Activated CD4-positive, alpha-beta T cell treated with anti-CD3 and anti-CD28 coated beads, Interleukin-2, amount 50 U/mL, for 4 hours (primary cell): ENCODE results near the gene PLXND1.

Experiments
- DNase-seq, 2 experiments: peaks; one replicate each; pipeline ENCODE4 v3.0.0-alpha.2; 2020

The PLXND1 gene

GRCh38 chr3:129626744-129627349 lies 20.4 kb upstream of the PLXND1 start:
- DNase-seq = no peak

DNA sequence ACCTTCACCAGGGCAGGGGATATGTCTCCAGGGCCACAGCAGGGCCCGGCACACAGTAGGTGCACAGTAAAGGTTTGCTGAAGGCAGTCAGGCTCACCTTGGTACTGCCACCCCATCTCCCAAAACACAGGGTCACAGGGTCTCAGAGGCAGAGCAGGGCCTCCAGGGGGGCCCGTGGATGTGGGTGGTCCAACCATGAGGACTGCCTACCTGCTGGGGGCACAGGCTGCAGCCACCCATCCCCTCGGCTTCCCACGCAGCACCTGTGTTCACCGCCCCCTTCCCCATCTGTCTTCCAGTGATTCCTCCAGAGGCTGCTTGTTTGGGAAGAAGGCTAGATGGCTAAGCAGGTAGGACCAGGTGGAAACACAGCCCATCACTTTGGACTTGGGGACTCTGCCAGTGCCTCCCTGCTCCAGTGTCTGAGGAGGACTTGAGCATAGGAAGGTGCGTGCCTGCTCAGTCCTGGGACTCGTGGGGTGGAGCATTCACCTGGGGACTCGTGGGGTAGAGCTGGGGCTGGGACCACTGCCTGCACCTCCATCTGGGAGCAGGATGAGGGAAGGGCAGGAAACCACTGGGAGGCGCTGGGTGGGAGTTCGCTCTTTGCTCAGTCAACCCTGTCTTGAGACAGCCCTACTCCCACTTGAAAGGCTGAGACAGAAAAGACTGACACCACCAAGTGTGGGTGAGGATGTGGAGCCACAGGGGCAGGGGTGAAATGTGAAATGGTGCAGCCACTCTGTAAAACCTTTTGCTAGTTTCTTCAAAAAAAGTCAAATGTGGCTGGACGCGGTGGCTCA lies 18.8 kb upstream of the PLXND1 start:
- DNase-seq = no peak

DNA sequence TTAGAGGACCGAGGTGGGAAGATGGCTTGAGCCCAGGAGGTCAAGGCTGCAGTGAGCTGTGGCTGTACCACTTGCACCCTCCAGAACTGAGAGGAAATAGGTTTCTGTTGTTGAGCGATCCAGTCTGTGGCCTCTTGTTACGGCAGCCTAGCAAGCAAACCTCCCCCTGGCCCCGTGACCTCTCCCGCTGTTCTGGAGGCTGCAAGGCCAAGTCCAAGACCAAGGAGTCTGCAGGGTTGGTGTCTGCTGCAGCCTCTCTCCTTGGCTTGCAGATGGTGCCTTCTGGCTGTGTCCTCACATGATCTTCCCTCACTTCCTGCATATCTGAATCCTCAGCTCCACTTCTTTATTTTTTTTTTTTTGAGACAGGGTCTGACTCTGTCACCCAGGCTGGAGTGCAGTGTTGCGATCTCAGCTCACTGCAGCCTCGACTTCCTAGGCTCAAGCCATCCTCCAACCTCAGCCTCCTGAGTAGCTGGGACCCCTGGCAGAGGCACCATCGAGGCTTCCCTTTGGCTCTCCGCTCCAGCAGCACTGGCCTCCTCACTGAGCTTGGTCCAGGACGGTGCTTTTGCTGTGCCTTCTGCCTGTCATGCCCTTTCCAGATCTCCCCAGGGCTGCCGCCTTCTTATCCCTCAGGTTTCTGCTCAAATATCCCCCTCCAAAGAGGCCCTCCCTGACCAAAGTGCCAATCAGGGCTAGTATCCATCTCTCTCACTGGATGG lies 18.0 kb upstream of the PLXND1 start:
- no peak for DNase-seq

DNA sequence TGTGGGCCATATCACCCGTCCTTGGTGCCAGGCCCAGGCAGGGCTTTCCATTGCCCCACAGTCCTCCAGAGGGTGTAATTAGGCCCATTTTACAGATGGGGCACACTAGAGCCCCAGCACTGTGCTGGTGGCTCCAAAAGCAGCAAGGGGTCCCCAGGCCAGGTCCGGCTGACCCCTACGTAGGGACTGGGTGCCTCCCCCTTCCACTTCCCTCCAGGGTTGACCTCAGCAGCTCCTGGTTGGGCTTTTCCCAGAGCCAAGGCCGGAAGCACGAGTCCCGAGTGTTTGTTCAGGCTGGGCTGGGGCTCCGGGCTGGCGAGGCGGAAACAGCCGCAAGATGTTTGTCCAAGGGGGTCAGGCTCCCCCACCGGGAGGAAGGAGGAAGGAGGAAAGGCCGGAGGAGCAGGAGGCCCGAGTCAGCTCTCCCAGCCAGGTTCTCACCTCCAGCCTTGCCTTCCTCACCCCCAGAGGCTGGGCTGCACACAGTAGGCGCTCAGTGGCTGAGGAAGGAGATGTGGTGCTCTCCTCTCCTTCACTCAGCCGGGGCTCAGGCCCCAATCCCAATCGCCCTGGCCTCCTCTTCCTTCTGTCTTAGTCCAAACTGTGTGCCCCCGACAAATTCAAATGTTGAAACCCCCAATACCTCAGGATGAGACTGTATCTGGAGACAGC lies 17.1 kb upstream of the PLXND1 start:
- DNase-seq = no peak

GRCh38 chr3:129622933-129623332 lies 16.5 kb upstream of the PLXND1 start:
- no peak for DNase-seq

DNA sequence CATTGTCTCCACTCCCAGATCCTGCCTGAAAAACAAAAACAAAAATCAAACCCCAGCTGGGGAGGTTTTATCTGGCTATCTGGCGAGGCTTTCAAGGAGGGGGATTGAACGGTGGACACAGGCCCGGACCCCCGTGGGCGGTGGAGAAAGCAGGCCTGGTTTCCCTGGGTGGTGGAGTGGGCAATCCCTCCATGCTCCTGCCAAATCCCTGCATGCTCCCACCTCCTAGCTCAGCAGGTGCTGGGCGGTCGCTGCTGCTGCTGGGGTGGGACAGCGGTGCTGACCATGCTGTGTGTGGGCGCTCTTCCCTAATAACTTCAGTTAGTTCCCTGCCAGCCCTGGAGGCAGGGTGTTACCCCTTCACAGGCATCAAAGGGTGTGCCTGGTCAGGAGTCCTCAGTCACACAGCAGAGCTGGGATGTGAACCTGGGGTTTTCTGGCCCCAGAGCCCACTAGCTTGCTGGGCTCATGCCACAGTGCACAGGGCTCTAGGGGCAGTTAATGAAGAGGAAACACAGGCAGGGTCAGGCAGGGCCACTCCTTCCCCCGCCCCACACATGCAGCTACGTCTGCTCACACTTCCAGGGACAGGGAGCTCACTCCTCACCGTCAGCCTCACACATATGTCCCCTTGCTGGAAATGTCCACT lies 15.9 kb upstream of the PLXND1 start:
- no peak for DNase-seq

DNA sequence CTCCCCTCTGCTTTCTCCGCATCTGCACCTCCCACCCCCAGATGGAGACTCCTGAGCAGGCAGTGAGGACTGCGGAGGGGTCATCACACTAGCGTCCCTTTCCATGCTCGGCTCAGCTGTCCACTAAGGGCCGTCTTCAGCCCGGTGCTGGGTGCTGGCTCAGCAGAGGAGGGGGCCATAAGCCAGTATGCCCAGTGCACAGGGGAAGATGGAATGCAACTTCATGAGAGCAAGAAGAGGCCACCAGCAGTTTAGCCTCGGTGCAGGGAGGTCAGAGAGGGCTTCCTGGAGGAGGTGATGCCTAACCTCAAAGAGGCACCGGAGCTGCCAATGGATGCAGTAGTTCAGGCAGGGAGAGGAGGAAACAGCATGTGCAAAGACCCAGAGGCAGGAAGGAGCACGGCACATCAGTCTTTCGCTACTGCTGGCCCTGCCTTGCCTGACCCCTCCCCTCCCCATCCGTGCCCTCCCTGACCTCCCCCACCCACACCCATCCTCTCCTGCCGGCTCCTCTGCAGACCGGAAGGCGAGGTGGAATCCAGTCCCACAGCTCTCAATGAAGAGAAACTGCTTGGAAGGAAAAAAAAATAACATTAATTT lies 15.2 kb upstream of the PLXND1 start:
- DNase-seq = no peak

DNA sequence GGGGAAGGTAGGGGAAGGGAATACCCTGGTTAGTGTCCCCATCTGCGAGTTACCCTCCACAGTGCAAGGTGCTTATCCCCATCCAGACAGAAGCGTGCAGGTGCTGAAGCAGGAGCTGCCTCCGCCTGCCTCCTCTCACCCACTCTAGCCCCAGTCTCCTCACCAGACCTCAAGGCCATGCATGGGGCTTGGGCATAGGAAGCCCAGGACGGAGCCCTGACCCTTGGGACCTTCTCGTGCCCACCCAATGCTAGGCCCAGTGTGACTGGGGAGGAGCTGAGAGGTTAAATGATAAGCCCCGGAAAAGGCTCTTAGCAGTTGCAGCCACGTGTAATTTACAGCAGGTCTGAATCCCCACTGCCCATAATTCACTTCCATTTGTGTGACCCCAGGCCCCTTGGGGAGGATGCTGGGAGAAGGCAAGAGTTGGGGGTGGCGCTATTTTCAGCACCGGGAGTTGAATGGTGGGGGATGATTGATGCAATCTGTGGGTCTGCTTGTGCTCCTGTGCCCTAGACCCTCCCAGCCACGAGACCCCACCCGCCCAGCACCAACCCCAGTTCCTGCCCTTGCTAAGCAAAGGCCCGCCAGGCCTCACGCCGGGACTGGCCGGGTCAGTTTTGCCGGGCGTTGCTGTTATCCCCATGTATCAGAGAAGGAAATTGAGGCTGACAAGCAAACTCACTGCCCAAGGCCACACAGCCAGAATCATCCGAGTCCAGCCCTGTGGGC lies 14.5 kb upstream of the PLXND1 start:
- no peak for DNase-seq

DNA sequence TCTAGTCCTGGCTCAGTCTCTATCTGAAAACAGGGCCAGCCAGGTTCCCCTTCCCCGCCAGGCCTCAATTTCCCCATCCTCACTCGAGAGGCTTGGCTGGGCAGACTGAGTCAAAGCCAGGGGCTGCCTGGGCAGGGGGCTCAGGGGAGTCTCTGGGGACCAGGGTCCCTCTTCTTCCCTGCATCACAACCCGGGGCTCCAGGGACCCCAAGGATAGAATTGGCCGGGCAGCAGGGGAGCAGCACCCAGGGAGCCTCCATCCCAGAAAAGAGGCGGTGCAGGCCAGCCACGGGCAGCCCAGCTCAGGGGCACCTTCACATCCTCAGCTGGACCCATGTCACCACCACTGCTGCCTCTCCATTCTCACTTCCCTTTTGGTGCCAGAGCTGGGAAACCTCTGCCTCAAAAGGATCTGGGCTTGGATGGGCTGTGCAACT lies 13.3 kb upstream of the PLXND1 start:
- no peak for DNase-seq

DNA sequence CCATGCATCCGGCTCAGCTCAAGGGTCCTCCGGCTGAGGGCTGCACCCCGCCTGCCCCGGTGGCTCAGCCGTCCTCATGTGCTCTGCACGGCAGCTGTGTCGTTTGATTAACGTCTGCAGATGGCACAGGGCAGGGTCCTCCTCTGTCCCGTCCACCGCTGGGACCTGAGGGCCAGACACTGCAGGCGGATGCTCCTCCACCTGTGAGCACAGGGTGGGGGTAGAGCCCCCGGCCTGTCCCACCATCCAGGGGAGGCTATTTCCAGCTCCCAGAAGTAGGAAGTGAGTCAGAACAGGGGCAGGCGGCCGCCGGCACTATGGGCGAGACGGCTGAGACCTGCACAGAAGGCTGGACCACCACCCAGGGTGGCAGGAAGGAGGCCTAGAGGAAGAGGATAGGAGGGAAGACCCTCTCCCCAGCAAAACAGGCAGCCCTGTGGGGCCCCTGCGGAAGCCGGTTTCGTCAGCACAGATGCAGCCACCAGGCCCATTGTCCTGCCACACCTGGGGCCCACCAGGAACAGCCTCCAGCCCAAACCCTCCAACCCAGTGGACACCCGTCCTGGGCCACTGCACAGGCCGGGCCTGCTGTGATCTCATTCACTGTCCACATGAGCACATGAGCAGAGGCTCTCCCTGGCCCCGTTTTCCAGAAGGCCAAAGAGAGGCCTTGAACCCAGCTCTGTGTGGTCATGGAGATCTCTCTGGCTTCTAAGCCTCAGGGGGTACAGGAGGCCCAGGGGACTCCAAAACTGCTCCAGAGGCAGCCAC lies 12.6 kb upstream of the PLXND1 start:
- DNase-seq = no peak

DNA sequence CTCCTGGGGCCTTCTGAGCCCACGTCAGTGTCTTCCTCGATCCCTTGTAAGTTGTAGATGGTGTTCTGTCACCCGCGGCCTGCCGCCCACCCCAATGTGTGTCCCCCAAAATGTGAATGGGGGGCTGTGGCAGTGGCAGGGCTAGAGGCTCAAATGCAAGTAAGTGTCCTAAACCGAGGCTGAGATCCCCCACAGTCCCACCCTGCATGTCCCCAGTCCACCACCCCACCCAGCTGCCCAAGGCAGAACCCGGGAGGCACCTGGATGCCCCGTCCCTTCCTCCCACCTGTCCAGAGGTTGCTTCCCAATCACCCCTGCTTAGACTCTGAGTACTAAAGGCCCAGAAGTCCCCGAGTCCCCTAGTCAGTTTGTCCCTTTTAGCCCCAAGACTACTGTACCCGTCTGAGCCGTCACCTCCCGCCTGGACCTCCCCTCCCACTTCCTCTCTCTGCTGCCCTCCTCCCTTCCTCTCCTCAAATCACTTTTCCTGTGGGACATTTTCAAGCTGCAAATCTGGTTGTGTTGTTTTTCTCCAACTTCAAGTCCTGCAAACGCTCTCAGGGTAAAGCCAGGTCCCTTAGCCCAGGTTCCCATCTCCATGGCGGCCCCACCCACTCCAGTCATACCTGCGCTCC lies 11.8 kb upstream of the PLXND1 start:
- no peak for DNase-seq

GRCh38 chr3:129617381-129618185 lies 11.1 kb upstream of the PLXND1 start:
- DNase-seq = no peak

DNA sequence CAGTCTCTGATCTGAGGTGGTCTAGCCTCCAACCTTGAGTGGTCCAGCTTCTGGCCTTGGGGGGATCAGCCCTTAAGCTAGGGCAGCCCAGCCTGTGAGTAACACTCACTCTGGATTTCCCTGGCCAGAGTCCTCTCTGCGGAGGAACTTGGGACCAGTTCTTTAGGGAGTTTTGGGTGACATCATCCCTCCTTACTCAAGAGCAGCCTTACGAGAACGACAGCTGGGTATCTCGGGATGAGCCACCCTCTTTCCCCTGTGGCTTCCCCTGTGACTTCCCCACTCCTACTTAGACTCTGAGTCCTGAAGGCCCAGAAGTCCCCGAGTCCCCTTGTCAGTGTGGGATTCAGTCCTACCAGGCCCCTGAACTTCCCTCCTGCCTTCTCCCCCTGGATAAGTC lies 10.2 kb upstream of the PLXND1 start:
- no peak for DNase-seq

GRCh38 chr3:129616291-129616690 lies 9.8 kb upstream of the PLXND1 start:
- no peak for DNase-seq

DNA sequence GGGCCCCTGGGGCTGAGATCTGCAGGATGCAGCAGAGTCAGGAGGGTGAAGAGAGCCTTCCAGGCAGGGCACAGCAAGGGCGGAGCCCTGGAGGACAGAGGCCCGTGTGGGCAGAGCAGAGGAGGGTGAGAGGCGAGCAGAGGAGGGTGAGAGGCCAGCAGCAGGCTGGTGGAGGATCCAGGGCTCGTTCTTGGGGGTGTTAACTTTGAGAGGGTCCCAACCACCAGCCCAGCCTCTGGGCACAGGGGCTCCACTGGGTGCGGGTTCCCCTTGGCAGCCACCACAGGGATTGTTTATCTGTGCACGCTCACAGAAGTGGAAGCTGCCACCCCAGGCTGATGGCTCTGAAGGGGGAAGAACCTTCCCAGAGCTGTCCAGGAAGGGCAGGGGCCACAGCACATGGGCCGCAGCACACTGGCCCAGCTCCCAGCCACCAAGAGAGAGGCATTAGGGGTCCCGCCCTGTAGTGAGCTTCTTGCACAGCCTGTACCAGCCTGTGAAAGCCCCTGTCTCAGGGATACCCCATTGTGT lies 9.3 kb upstream of the PLXND1 start:
- no peak for DNase-seq

DNA sequence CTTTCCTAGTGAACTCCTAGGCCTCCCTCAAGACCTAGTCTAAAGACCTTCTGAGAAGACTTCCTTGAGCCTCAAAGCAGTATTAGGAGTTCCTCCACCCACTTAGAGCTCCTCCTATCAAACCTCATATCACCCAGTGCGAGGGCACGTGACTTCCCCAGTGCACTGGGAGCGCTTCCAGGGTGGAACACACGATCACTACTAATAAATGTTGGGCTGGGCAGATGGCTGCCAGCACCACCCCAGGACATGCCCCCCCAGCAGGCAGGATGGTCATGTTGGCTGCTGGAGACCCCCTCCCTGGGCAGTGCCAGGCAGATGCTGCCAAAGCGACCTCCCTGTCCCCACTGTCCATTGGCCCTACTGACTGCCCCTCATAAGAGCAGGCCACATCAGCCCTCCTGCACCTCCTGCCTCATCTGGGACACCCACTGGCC lies 8.5 kb upstream of the PLXND1 start:
- DNase-seq = no peak

DNA sequence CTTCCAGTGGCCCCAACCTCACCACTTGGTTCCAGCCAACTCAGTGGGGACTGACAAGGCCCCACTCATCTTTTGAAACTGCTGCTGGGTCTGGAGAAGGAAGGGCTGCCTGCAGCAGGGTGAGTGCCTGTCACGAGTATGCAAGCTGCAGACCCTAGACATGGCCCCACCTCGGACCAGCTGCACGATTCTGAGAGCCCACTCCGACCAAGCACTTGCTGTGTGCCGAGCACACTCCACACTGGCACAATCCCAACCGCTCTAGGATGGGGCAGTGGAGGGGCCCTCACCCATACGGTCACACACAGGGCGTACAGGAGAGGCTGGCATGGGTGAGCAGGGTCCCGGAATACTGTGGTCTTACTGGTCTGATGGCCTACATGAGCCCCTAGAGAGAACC lies 8.0 kb upstream of the PLXND1 start:
- DNase-seq = no peak

- DNase-seq = no peak
Measured at GRCh38 chr3:129613367-129613740, 6.9 kb upstream of the PLXND1 start.
